ENCODE data around the gene CTRB2.
"Not testable (repeated sequence)": the region's sequence is repeated elsewhere in the genome, so short reads cannot be mapped to it uniquely, and the experiment has no call there.

CTRB2 gene

GRCh38 chr16:75205961-75206748 is 806 bp downstream of the CTRB2 start:
- DNase-seq (ENCODE audit: low spot score), result not testable (repeated sequence)

GRCh38 chr16:75205438-75205837 is 1.5 kb downstream of the CTRB2 start:
- not testable (repeated sequence) for DNase-seq (ENCODE audit: low spot score)

- not testable (repeated sequence) for DNase-seq (ENCODE audit: low spot score)
Observed at GRCh38 chr16:75204905-75205304, 2.1 kb downstream of the CTRB2 start.

GRCh38 chr16:75204410-75204758 is 2.6 kb downstream of the CTRB2 start:
- DNase-seq (ENCODE audit: low spot score), result no peak

- no peak for DNase-seq (ENCODE audit: low spot score)
Observed at GRCh38 chr16:75203667-75204409, 3.1 kb downstream of the CTRB2 start.

GRCh38 chr16:75203096-75203495 is 3.9 kb downstream of the CTRB2 start:
- DNase-seq (ENCODE audit: low spot score), result no peak

GRCh38 chr16:75202069-75202590 is 4.8 kb downstream of the CTRB2 start:
- DNase-seq (ENCODE audit: low spot score), result no peak

- DNase-seq (ENCODE audit: low spot score), result no peak
Observed at GRCh38 chr16:75198135-75198600, 8.8 kb downstream of the CTRB2 start.

GRCh38 chr16:75197522-75198134 is 9.3 kb downstream of the CTRB2 start:
- DNase-seq (ENCODE audit: low spot score), result no peak

- DNase-seq (ENCODE audit: low spot score), result no peak
Observed at GRCh38 chr16:75196836-75197235, 10.1 kb downstream of the CTRB2 start.

GRCh38 chr16:75195811-75196790 is 10.9 kb downstream of the CTRB2 start:
- no peak for DNase-seq (ENCODE audit: low spot score)

- no peak for DNase-seq (ENCODE audit: low spot score)
Observed at GRCh38 chr16:75193730-75194444, 13.1 kb downstream of the CTRB2 start.

- no peak for DNase-seq (ENCODE audit: low spot score)
Observed at GRCh38 chr16:75193265-75193650, 13.7 kb downstream of the CTRB2 start.

GRCh38 chr16:75192606-75193264 is 14.2 kb downstream of the CTRB2 start:
- DNase-seq (ENCODE audit: low spot score), result no peak

- no peak for DNase-seq (ENCODE audit: low spot score)
Observed at GRCh38 chr16:75189638-75190245, 17.2 kb downstream of the CTRB2 start.

- no peak for DNase-seq (ENCODE audit: low spot score)
Observed at GRCh38 chr16:75188832-75189477, 18.0 kb downstream of the CTRB2 start.

GRCh38 chr16:75181630-75182029 is 25.3 kb downstream of the CTRB2 start:
- no peak for DNase-seq (ENCODE audit: low spot score)

- DNase-seq (ENCODE audit: low spot score), result no peak
Observed at GRCh38 chr16:75179208-75179607, 27.8 kb downstream of the CTRB2 start.

- no peak for DNase-seq (ENCODE audit: low spot score)
Observed at GRCh38 chr16:75176926-75177325, 30.0 kb downstream of the CTRB2 start.

Data from CD4-positive, alpha-beta T cell treated with Interleukin-2 at 100 ng/mL for 4 hours (primary cell).